Measurements from ENCODE around the gene LYZL6. TPM values are rescaled to one million over a fixed set of nuclear protein-coding genes. Genes with fewer than 3 reads are reported as not detected.
"Not testable (repeated sequence)": the region's sequence is repeated elsewhere in the genome, so short reads cannot be mapped to it uniquely, and the experiment has no call there.

Gene LYZL6
- total RNA-seq, 1 donor from 2014 or later, result not detected

DNA sequence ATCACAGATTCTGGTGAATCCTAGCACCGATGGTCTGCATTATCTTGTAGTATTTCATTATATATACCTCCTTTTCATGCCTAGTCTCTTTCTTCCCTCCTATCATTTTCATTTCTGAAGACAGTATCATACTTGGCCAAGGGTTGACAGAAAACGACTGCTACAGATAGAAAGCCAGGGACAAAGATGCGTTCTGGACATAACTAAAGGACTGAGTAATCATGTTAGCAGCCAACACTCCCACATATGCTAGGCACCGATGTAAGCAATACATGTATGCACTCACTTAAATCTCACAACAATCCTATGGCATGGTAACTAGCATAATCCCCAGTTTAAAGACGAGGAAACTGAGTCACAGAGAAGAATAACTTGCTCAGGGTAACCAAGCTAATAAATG lies 35.8 kb downstream of the LYZL6 start:
- no peak for DNase-seq (ENCODE audit: low spot score)

GRCh38 chr17:35906926-35907637 lies 36.4 kb downstream of the LYZL6 start:
- no peak for DNase-seq (ENCODE audit: low spot score)

DNA sequence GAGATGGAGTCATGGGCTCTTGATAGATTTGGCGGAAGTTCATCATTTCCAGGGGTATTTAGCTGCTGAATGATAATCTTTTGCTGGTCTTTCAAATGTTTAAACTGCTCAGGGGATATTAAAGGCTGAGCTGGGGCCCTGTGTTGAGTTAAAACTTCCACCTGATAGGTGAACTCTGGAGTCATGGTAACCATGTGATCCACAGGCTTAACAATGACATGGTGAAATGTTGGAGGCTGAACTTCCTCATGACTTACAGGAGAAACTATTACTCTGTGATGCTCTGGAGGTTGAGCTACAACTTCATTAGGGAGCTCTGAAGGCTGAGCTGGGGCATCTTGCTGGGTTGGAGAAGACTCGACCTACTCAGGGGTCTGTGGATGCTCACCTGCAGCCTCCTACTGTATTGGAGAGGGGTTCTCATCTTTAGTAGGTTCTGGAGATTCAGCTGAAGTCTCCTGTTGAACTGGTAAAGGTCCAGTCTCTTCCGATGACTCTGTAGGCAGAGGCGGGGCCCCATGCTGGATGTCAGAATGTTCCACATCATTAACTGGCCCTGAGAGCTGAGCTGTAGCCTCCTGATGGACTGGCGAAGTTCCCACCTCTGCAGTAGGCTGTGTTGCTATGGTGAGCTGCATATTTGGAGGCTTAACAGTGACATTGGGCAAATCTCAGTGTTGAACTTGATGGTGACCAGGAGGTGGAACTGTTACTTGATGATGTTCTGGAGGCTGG lies 37.2 kb downstream of the LYZL6 start:
- DNase-seq (ENCODE audit: low spot score), result no peak

GRCh38 chr17:35903451-35903850 lies 40.1 kb downstream of the LYZL6 start:
- no peak for DNase-seq (ENCODE audit: low spot score)

GRCh38 chr17:35901631-35902175 lies 41.8 kb downstream of the LYZL6 start:
- no peak for DNase-seq (ENCODE audit: low spot score)

- DNase-seq (ENCODE audit: low spot score), result no peak
Observed at GRCh38 chr17:35900708-35901480, 42.6 kb downstream of the LYZL6 start.

GRCh38 chr17:35900280-35900679 lies 43.2 kb downstream of the LYZL6 start:
- DNase-seq (ENCODE audit: low spot score), result no peak

DNA sequence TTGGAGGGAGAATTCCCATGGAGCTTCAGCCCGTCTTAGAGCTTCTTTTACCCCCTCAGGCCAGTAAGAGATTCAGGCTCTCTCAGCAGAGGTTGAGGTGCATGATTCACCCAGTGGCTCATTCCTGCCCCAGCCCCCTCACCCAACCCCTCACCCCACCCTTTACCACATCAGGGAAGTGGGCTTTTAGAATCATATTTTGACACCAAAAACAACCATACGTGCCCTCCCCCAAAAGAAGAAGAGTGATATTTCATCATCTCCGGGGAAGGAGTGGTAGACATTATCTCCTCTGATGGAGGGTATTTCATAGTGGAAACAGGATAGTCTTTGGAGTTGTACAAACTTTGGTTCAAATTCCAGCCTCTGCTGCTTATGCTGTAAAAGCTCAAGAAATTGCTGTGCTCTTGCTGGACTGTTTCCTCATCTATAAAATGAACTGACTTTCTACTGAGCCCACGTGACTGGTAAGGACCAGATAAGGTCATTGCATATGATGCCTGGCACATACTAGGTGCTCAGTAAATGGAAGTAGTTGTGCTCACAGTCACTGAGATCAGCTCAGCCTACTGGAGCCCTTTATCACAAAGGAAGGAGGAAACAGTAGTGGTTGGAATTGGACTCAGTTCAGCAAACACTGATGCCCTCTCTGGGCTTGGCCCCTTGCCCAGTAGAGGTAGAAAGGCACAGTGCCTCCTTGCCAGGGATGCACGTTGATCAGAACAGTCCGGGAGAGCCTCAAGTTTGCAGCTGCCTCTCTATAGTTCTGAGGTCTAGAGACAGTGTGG lies 45.0 kb downstream of the LYZL6 start:
- no peak for DNase-seq (ENCODE audit: low spot score)

GRCh38 chr17:35897772-35898171 lies 45.7 kb downstream of the LYZL6 start:
- not testable (repeated sequence) for DNase-seq (ENCODE audit: low spot score)

GRCh38 chr17:35895636-35896587 lies 47.6 kb downstream of the LYZL6 start:
- peak; percentile 41 for DNase-seq (ENCODE audit: low spot score)

- DNase-seq (ENCODE audit: low spot score), result peak; percentile 8
Observed at GRCh38 chr17:35894206-35894605, 49.3 kb downstream of the LYZL6 start.

- no peak for DNase-seq (ENCODE audit: low spot score)
Observed at GRCh38 chr17:35893751-35894150, 49.8 kb downstream of the LYZL6 start.

DNA sequence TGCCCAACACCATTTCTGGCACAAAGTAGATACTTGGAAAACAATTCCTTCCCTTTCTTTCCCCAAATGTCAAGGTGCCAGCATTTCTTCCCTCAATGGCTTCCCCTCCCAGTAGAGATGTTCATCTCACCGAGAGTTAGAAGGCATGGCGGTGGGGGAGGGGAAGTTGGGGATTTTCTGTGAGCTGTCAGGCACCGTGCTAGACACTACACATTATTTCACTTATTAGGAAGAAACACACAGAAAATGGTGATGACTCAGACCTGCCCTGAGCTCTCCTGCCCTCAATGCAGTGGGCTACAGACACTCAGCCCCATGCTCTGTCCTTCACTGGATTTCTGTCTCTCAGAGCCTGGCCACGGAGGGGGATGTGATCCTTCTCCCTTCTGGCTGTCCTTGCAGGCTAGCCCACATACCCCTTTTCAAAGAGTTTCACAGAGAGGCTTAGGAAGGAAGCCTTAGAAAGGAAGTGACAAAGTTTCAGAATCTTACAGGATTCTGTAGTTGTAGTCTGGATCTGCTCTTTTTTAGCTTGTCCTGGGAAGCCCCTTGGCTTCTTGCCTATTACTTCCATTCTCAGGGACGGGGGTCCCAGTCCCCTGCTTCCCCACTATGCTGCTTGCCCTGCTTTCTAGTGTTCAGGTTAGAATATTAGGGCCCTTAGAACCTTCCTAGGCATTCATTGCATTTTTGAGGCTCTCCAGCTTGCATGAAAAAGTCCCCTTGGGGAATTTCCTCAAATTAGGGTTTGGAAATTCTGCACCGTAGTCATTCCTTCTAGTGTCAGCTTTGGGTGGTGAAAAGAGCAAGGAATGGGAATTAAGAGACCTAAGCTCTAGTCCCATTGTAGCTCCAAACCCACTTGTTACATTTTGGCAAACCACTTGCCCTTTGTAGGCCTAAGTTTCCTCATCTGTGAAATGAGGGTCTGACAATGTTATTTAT lies 51.1 kb downstream of the LYZL6 start:
- DNase-seq (ENCODE audit: low spot score), result no peak

- DNase-seq (ENCODE audit: low spot score), result no peak
Observed at GRCh38 chr17:35891269-35891668, 52.2 kb downstream of the LYZL6 start.

GRCh38 chr17:35890774-35891155 lies 52.7 kb downstream of the LYZL6 start:
- DNase-seq (ENCODE audit: low spot score), result no peak

DNA sequence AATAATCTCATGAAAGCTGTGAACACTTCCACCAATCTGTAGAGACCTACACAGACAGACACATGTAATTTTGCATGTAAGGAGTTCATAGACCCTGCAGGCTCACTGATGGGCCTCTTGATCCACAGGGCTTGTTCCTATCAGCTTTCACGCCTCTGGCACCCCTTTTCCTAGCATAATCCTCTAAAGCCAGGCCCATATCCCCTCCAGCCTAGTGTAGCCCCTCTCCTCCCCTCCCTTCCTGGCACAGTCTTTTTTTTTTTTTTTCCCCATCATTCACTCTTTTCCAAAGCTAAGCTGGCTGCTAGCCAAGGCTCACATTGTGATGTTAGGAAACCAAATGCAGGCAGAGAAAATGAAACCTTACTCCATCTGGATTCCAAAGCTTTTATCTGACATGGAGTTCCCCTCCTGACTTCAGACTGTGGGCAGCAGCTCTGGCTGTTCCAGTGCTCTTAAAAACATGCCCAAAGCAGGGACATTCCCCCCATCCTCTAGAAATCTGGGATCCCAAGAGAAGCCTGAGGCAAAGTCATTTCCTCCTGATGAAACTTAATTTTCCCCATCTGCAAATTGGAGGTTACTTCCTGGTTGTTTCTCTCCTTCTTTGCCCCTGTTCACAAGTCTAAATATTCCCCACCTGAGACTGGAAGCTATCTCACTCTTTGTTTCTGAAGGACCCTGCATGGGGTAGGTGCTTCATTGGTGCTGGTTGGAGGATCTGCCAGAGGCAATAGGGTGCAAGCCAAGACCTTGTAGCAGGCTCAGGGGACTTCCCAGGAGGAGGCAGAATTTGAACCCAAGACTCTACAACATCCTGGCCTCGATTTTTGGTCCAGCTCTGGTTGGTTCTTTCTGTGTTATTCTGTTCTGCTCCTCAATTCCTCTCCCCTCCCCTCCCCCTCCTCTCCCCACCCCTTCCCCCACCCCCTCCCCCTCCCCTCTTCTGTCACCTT lies 53.4 kb downstream of the LYZL6 start:
- DNase-seq (ENCODE audit: low spot score), result no peak

- no peak for DNase-seq (ENCODE audit: low spot score)
Observed at GRCh38 chr17:35889241-35889640, 54.3 kb downstream of the LYZL6 start.

Measured in mesenteric fat pad (tissue), 1 donor.